GM18498 (cell line): ENCODE measurements around the gene ZNF423.

Experiments used
- ATAC-seq: cut with Tn5 transposase; IDR thresholded peaks from one replicate; pipeline ENCODE4 v1.9.1; 2021; ENCODE audit warnings: mild to moderate bottlenecking, moderate library complexity; ENCODE audit not compliant: unreplicated experiment

The ZNF423 gene

GRCh38 chr16:49755716-49756505 is 100.0 kb downstream of the ZNF423 start:
- no peak for ATAC-seq

GRCh38 chr16:49755313-49755620 is 100.6 kb downstream of the ZNF423 start:
- no peak for ATAC-seq

- ATAC-seq = no peak
Observed at GRCh38 chr16:49754495-49755312, 101.2 kb downstream of the ZNF423 start.

- ATAC-seq = no peak
Observed at GRCh38 chr16:49750341-49751000, 105.4 kb downstream of the ZNF423 start.

- ATAC-seq = no peak
Observed at GRCh38 chr16:49749816-49750215, 106.1 kb downstream of the ZNF423 start.

- ATAC-seq = no peak
Observed at GRCh38 chr16:49748322-49748721, 107.6 kb downstream of the ZNF423 start.

- ATAC-seq = no peak
Observed at GRCh38 chr16:49747654-49748053, 108.3 kb downstream of the ZNF423 start.

GRCh38 chr16:49746545-49746944 is 109.4 kb downstream of the ZNF423 start:
- no peak for ATAC-seq

GRCh38 chr16:49745311-49745747 is 110.6 kb downstream of the ZNF423 start:
- no peak for ATAC-seq

GRCh38 chr16:49744244-49745220 is 111.4 kb downstream of the ZNF423 start:
- ATAC-seq = no peak

GRCh38 chr16:49743658-49744057 is 112.3 kb downstream of the ZNF423 start:
- ATAC-seq = no peak

- no peak for ATAC-seq
Observed at GRCh38 chr16:49743203-49743464, 112.8 kb downstream of the ZNF423 start.

- no peak for ATAC-seq
Observed at GRCh38 chr16:49742428-49743202, 113.3 kb downstream of the ZNF423 start.

GRCh38 chr16:49740256-49740655 is 115.7 kb downstream of the ZNF423 start:
- ATAC-seq = no peak

- no peak for ATAC-seq
Observed at GRCh38 chr16:49739381-49739780, 116.5 kb downstream of the ZNF423 start.

GRCh38 chr16:49738832-49739231 is 117.1 kb downstream of the ZNF423 start:
- ATAC-seq = no peak

- ATAC-seq = no peak
Observed at GRCh38 chr16:49738001-49738400, 117.9 kb downstream of the ZNF423 start.

GRCh38 chr16:49737541-49737940 is 118.4 kb downstream of the ZNF423 start:
- no peak for ATAC-seq

GRCh38 chr16:49734331-49734730 is 121.6 kb downstream of the ZNF423 start:
- no peak for ATAC-seq
